Naive thymus-derived CD4-positive, alpha-beta T cell (primary cell): ENCODE measurements around the gene CDS2. TPM values are rescaled to one million over a fixed set of nuclear protein-coding genes. Genes with fewer than 3 reads are reported as not detected.
"Not testable (repeated sequence)": the region's sequence is repeated elsewhere in the genome, so short reads cannot be mapped to it uniquely, and the experiment has no call there.

Source experiments
- ATAC-seq: fragments of 150-1000 bp; cut with Tn5 transposase; 2 replicates; pipeline ENCODE4 v1.10.0; 2021; ENCODE audit warnings: mild to moderate bottlenecking, moderate library complexity
- CTCF ChIA-PET: fragments of 350-600 bp; sonication (Branson Sonifier 250); formaldehyde crosslinking; loops from one replicate; lab custom pipeline; 2021; ENCODE audit warnings: antibody characterized with exemption; lab: Charles Lee
- POLR2A ChIA-PET: fragments of 350-600 bp; sonication (Branson Sonifier 250); formaldehyde crosslinking; loops from one replicate; lab custom pipeline; 2021; ENCODE audit warnings: antibody characterized with exemption, inconsistent platforms; lab: Charles Lee
- DNase-seq, 9 donors: peaks; one replicate each; pipeline versions ENCODE4 v3.0.0 to v3.0.0-alpha.2; 2020 to 2022; ENCODE audit warnings: mixed read lengths in 1 of 9
- H3K27ac ChIP-seq: one replicate; pipeline ENCODE4 v1.7.0; 2013; ENCODE audit warnings: mild to moderate bottlenecking, low read depth, low read length, moderate library complexity
- H3K27me3 ChIP-seq, 2 donors: one replicate each; pipeline ENCODE4 v1.7.0; 2013; ENCODE audit warnings: low read length in 2 of 2, mild to moderate bottlenecking in 2 of 2, moderate library complexity in 2 of 2; ENCODE audit not compliant: control insufficient read depth in 2 of 2, insufficient read depth in 2 of 2
- H3K36me3 ChIP-seq, 3 experiments: 1 replicate in 2 of 3; 2 replicates in 1 of 3; pipeline ENCODE4 v1.7.0; 2013; ENCODE audit warnings: low read length in 3 of 3, mild to moderate bottlenecking in 3 of 3, moderate library complexity in 1 of 3; ENCODE audit not compliant: insufficient read depth in 3 of 3, control insufficient read depth in 2 of 3
- H3K4me1 ChIP-seq, 2 donors: one replicate each; pipeline ENCODE4 v1.7.0; 2013; ENCODE audit warnings: low read length in 2 of 2, mild to moderate bottlenecking in 2 of 2, moderate library complexity in 1 of 2; ENCODE audit not compliant: control insufficient read depth in 2 of 2, insufficient read depth in 2 of 2
- H3K4me3 ChIP-seq: 2 replicates; pipeline ENCODE4 v1.7.0; 2013; ENCODE audit warnings: mild to moderate bottlenecking, low read length
- H3K9me3 ChIP-seq, 3 experiments: 1 replicate in 2 of 3; 2 replicates in 1 of 3; pipeline ENCODE4 v1.7.0; 2013; ENCODE audit warnings: low read length in 3 of 3; ENCODE audit not compliant: control insufficient read depth in 2 of 3
- H3K27ac Mint-ChIP-seq, 9 donors: one replicate each; pipeline ENCODE4 v1.8.0; 2020 to 2022; ENCODE audit warnings: mixed read lengths in 9 of 9, mild to moderate bottlenecking in 8 of 9, moderate library complexity in 5 of 9, inconsistent platforms in 2 of 9
- H3K27me3 Mint-ChIP-seq, 5 donors: one replicate each; pipeline ENCODE4 v1.8.0; 2021 to 2022; ENCODE audit warnings: mixed read lengths in 5 of 5, mild to moderate bottlenecking in 1 of 5
- H3K36me3 Mint-ChIP-seq, 5 donors: one replicate each; pipeline ENCODE4 v1.8.0; 2020 to 2022; ENCODE audit warnings: mixed read lengths in 5 of 5, mild to moderate bottlenecking in 3 of 5, inconsistent platforms in 1 of 5
- H3K4me1 Mint-ChIP-seq, 7 donors: one replicate each; pipeline ENCODE4 v1.8.0; 2020 to 2022; ENCODE audit warnings: mixed read lengths in 7 of 7, mild to moderate bottlenecking in 3 of 7, inconsistent platforms in 1 of 7
- H3K4me3 Mint-ChIP-seq, 10 donors: one replicate each; pipeline ENCODE4 v1.8.0; 2020 to 2022; ENCODE audit warnings: mild to moderate bottlenecking in 10 of 10, mixed read lengths in 10 of 10, moderate library complexity in 6 of 10, inconsistent platforms in 2 of 10
- H3K9me3 Mint-ChIP-seq, 11 donors: one replicate each; pipeline ENCODE4 v1.8.0; 2020 to 2022; ENCODE audit warnings: mixed read lengths in 11 of 11, mild to moderate bottlenecking in 4 of 11, inconsistent platforms in 1 of 11, moderate library complexity in 1 of 11
- intact Hi-C, 2 donors: fragments of 100-400 bp; cut with micrococcal nuclease; formaldehyde crosslinking; loops; one replicate each; pipeline ENCODE4 v1.15.1; 2023
- polyA plus RNA-seq, 2 donors: library from polyadenylated mRNA; unstranded; fragments of 300-500 nt; fragmentation: Illumina TruSeq; gene quantifications; one replicate each; pipeline ENCODE4 v1.2.3, GENCODE V29; 2021
- total RNA-seq, 6 experiments: library from RNA in 5 of 6; stranded (reverse) in 5 of 6; gene quantifications; 1 replicate in 5 of 6; 2 replicates in 1 of 6; pipeline ENCODE4 v1.2.3 and lab custom pipeline; 2021 to 2026

The CDS2 gene
- total and polyA plus RNA-seq, 7 experiments from 2014 or later: 34.9 to 58.3 (median 52.4) TPM

- Histone ChIP-seq H3K27ac (no peak overlapping the region), H3K36me3 (peaks cover 8 to 44% (median 10%) of the 10 kb centered on the region in 3 experiments), H3K4me3 (no peak overlapping the region), H3K4me1 (peaks cover 3 to 9% of the 10 kb centered on the region in 2 donors), H3K9me3 (no peaks in the 10 kb centered on the region), H3K27me3 (no peaks in the 10 kb centered on the region)
- CTCF ChIA-PET: interaction anchor here (0.6 to 1.1 kb wide), 3 partner anchors 15 to 227 kb away, joined by 3 to 6 read pairs (median 5); no protein-coding TSS in a partner anchor
- Mint-ChIP-seq H3K4me1 (peaks cover 0 to 13% (median 7%) of the 10 kb centered on the region in 7 donors), H3K36me3 (peaks cover 7 to 30% (median 19%) of the 10 kb centered on the region in 5 donors), H3K4me3 (no peak overlapping the region), H3K9me3 (no peaks in the 10 kb centered on the region), H3K27ac (peak overlapping the region in 2 of 9 donors; percentile 57 to 65), H3K27me3 (no peaks in the 10 kb centered on the region)
- POLR2A ChIA-PET: no interaction called here
- intact Hi-C loops: no loop called here
- no peak for DNase-seq
- ATAC-seq: no peak
Measured at GRCh38 chr20:5096463-5096862, 30.3 kb upstream of the CDS2 start.

GRCh38 chr20:5099009-5099408, 27.8 kb upstream of the CDS2 start:
- H3K4me3 ChIP-seq, intact Hi-C loops, ATAC-seq, H3K4me1 ChIP-seq, H3K9me3 Mint-ChIP-seq, H3K27me3 Mint-ChIP-seq, H3K27me3 ChIP-seq, H3K4me3 Mint-ChIP-seq, H3K27ac ChIP-seq, H3K9me3 ChIP-seq, DNase-seq: not testable (repeated sequence)
- Mint-ChIP-seq H3K4me1 (peaks cover 2 to 20% (median 12%) of the 10 kb centered on the region in 7 donors), H3K36me3 (peaks cover 11 to 42% (median 24%) of the 10 kb centered on the region in 5 donors), H3K27ac (peak overlapping the region in 1 of 9 donors; percentile 36)
- POLR2A ChIA-PET: interaction anchor here (0.6 to 1.4 kb wide), 4 partner anchors 13 to 286 kb away, joined by 3 read pairs; no protein-coding TSS in a partner anchor
- H3K36me3 ChIP-seq: peaks cover 8 to 64% (median 18%) of the 10 kb centered on the region in 3 experiments
- CTCF ChIA-PET: interaction anchor here (0.5 to 5.2 kb wide), 5 partner anchors 16 to 318 kb away, joined by 3 to 42 read pairs (median 5); no protein-coding TSS in a partner anchor

DNA sequence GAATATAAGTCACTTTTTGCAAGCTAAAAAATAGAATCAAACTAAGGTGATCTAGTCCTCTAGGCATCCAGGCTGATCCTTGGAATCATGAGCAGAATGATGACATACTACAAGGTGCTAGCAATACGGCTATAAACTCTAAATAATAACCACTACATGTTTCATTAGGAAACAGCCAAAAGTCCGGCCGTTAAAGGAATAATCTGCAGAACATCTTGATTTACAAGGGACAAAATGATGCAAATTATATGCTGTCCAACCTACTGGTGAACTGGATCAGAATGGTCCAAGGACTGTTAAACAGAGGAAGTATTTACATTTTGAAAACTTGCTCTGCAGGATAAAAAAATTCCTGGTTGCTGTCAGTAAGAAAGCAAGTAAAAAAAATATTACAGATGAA, 26.9 kb upstream of the CDS2 start:
- not testable (repeated sequence) for H3K4me3 ChIP-seq, ATAC-seq, H3K27me3 Mint-ChIP-seq, H3K4me1 ChIP-seq, DNase-seq, H3K27ac ChIP-seq, H3K4me3 Mint-ChIP-seq, H3K9me3 ChIP-seq, H3K27ac Mint-ChIP-seq, H3K27me3 ChIP-seq, H3K9me3 Mint-ChIP-seq
- peaks cover 11 to 49% (median 30%) of the 10 kb centered on the region in 5 donors for H3K36me3 Mint-ChIP-seq
- POLR2A ChIA-PET: interaction anchor here (1.3 to 1.4 kb wide), 2 partner anchors 12 to 138 kb away, joined by 3 to 10 read pairs; no protein-coding TSS in a partner anchor
- intact Hi-C loops: loop anchor here (1.0 to 5.0 kb wide), 8 partner anchors 22 to 493 kb away; partner anchors contain the start of gene SLC23A2 (in 2 of the 2)
- H3K36me3 ChIP-seq: peaks cover 8 to 73% (median 18%) of the 10 kb centered on the region in 3 experiments
- H3K4me1 Mint-ChIP-seq: peaks cover 5 to 20% (median 12%) of the 10 kb centered on the region in 7 donors
- CTCF ChIA-PET: interaction anchor here (0.6 to 5.2 kb wide), 11 partner anchors 8 to 330 kb away, joined by 3 to 42 read pairs (median 4); no protein-coding TSS in a partner anchor

GRCh38 chr20:5100684-5101347, 26.0 kb upstream of the CDS2 start:
- CTCF ChIA-PET: interaction anchor here (0.6 to 5.2 kb wide), 22 partner anchors 9 to 1967 kb away, joined by 3 to 42 read pairs (median 4); partner anchors contain the start of gene PCNA

DNA sequence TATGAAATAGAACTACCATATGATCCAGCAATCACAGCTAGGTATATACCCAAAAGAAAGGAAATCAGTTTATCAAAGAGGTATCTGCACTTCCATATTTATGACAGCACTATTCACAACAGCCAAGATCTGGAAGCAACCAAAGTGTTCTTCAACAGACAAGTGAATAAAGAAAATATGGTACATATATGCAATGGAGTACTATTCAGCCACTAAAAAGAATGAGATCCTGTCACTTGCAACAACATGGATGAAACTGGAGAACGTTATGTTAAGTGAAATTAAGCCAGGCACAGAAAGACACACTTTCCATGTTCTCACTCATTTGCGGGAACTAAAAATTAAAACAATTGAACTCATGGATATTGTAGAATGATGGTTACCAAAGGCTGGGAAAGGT, 22.3 kb upstream of the CDS2 start:
- Mint-ChIP-seq H3K27ac (no peak overlapping the region), H3K9me3 (no peaks in the 10 kb centered on the region), H3K36me3 (peaks cover 8 to 43% (median 25%) of the 10 kb centered on the region in 5 donors), H3K4me3 (no peak overlapping the region), H3K4me1 (peaks cover 7 to 20% (median 12%) of the 10 kb centered on the region in 7 donors), H3K27me3 (no peaks in the 10 kb centered on the region)
- peaks cover 2 to 82% (median 13%) of the 10 kb centered on the region in 3 experiments for H3K36me3 ChIP-seq
- peaks cover 3 to 9% of the 10 kb centered on the region in 2 donors for H3K4me1 ChIP-seq
- intact Hi-C loops: loop anchor here in 1 of 2 donors (5.0 kb wide), 3 partner anchors 102 to 497 kb away; partner anchors contain the start of gene SLC23A2
- POLR2A ChIA-PET: interaction anchor here (0.8 to 1.4 kb wide), 2 partner anchors 26 to 143 kb away, joined by 3 to 4 read pairs; no protein-coding TSS in a partner anchor
- H3K27ac ChIP-seq: no peak overlapping the region
- no peak overlapping the region for H3K4me3 ChIP-seq
- no peaks in the 10 kb centered on the region for H3K27me3 ChIP-seq
- DNase-seq (no peak), ATAC-seq (no peak)
- no peaks in the 10 kb centered on the region for H3K9me3 ChIP-seq
- CTCF ChIA-PET: interaction anchor here (0.6 to 2.1 kb wide), 2 partner anchors 19 to 364 kb away, joined by 3 to 6 read pairs; no protein-coding TSS in a partner anchor

More at GRCh38 chr20:5100684-5101347, 26.0 kb upstream of the CDS2 start:
- Mint-ChIP-seq H3K27me3 (no peaks in the 10 kb centered on the region), H3K36me3 (peaks cover 11 to 50% (median 30%) of the 10 kb centered on the region in 5 donors), H3K9me3 (no peaks in the 10 kb centered on the region), H3K27ac (peak overlapping the region; percentile 44 to 78 (median 69)), H3K4me1 (peaks cover 5 to 20% (median 12%) of the 10 kb centered on the region in 7 donors), H3K4me3 (no peak overlapping the region)
- no peaks in the 10 kb centered on the region for H3K9me3 ChIP-seq
- ATAC-seq: peak; percentile 97
- H3K36me3 ChIP-seq: peaks cover 8 to 75% (median 18%) of the 10 kb centered on the region in 3 experiments
- H3K4me1 ChIP-seq: peaks cover 3 to 9% of the 10 kb centered on the region in 2 donors
- DNase-seq: peak; percentile 51 to 77 (median 67)
- no peaks in the 10 kb centered on the region for H3K27me3 ChIP-seq
- no peak overlapping the region for H3K4me3 ChIP-seq
- intact Hi-C loops: loop anchor here (1.0 to 5.0 kb wide), 8 partner anchors 23 to 494 kb away; partner anchors contain the start of gene SLC23A2 (in 2 of the 2)
- POLR2A ChIA-PET: interaction anchor here (0.9 to 2.0 kb wide), 3 partner anchors 139 to 341 kb away, joined by 4 to 10 read pairs (median 6); no protein-coding TSS in a partner anchor
- H3K27ac ChIP-seq: peak overlapping the region; percentile 43

- Histone ChIP-seq H3K9me3 (no peaks in the 10 kb centered on the region), H3K36me3 (peaks cover 0 to 66% (median 0%) of the 10 kb centered on the region in 3 experiments), H3K4me3 (no peak overlapping the region), H3K4me1 (peaks cover 9 to 15% of the 10 kb centered on the region in 2 donors), H3K27ac (no peak overlapping the region), H3K27me3 (no peaks in the 10 kb centered on the region)
- Mint-ChIP-seq H3K27ac (peak overlapping the region in 3 of 9 donors; percentile 57 to 59 (median 59)), H3K36me3 (peaks cover 4 to 23% (median 16%) of the 10 kb centered on the region in 5 donors), H3K27me3 (no peaks in the 10 kb centered on the region), H3K4me3 (no peak overlapping the region), H3K4me1 (peaks cover 0 to 27% (median 16%) of the 10 kb centered on the region in 7 donors), H3K9me3 (no peaks in the 10 kb centered on the region)
- intact Hi-C loops: no loop called here
- DNase-seq (no peak), ATAC-seq (no peak)
- ChIA-PET POLR2A (no interaction called here), CTCF (no interaction called here)
Measured at GRCh38 chr20:5109276-5109675, 17.5 kb upstream of the CDS2 start.
